H1 (cell line): ENCODE results near the gene BCL2. TPM values are rescaled to one million over a fixed set of nuclear protein-coding genes. Genes with fewer than 3 reads are reported as not detected.

ENCODE experiments used
- CTCF ChIA-PET: fragments of 300-600 bp; sonication (Branson Sonifier 250); formaldehyde crosslinking; loops from one replicate; lab custom pipeline; 2021; ENCODE audit not compliant: partially characterized antibody; lab: Charles Lee
- POLR2A ChIA-PET: fragments of 300-600 bp; sonication (Branson Sonifier 250); formaldehyde crosslinking; loops from one replicate; lab custom pipeline; 2021; ENCODE audit warnings: inconsistent platforms; ENCODE audit not compliant: partially characterized antibody; lab: Charles Lee
- DNase-seq, 2 experiments: peaks; one replicate each; pipeline versions ENCODE4 v3.0.0 to v3.0.0-alpha.2; 2010 to 2022; ENCODE audit warnings: low spot score in 2 of 2, low read depth in 1 of 2, mixed read lengths in 1 of 2
- FAIRE-seq: peaks from 2 replicates; lab custom pipeline; 2011; peaks lifted over from hg19 to GRCh38; lab: Jason Lieb, UNC
- H2AFZ ChIP-seq: 2 replicates; pipeline ENCODE4 v1.8.1; 2012; ENCODE audit warnings: low read length, inconsistent platforms
- H2AK5ac ChIP-seq: 2 replicates; pipeline ENCODE4 v1.6.1; 2013; ENCODE audit warnings: low read depth, low read length
- H2BK120ac ChIP-seq: replicated peaks from 2 replicates; pipeline ENCODE3; 2013; ENCODE audit warnings: low read depth, low read length, inconsistent platforms
- H2BK12ac ChIP-seq: 2 replicates; pipeline ENCODE4 v1.6.1; 2013; ENCODE audit warnings: low read depth, low read length
- H2BK15ac ChIP-seq: 2 replicates; pipeline ENCODE4 v1.6.1; 2013; ENCODE audit warnings: low read length
- H2BK20ac ChIP-seq: 2 replicates; pipeline ENCODE4 v1.6.1; 2013; ENCODE audit warnings: low read length
- H2BK5ac ChIP-seq: 2 replicates; pipeline ENCODE4 v1.6.1; 2013; ENCODE audit warnings: low read depth, low read length
- H3K14ac ChIP-seq: 2 replicates; pipeline ENCODE4 v1.6.1; 2013; ENCODE audit warnings: inconsistent platforms; ENCODE audit not compliant: insufficient read length
- H3K18ac ChIP-seq: 2 replicates; pipeline ENCODE4 v1.6.1; 2013; ENCODE audit warnings: low read length; ENCODE audit errors: extremely low read depth
- H3K23ac ChIP-seq: 2 replicates; pipeline ENCODE4 v1.6.1; 2013; ENCODE audit warnings: inconsistent platforms; ENCODE audit not compliant: insufficient read length
- H3K23me2 ChIP-seq: 2 replicates; pipeline ENCODE4 v1.6.1; 2013; ENCODE audit warnings: low read depth, low read length
- H3K27ac ChIP-seq: 2 replicates; pipeline ENCODE4 v1.6.1; 2011; ENCODE audit warnings: low read depth, low read length, inconsistent platforms
- H3K27me3 ChIP-seq, 4 experiments: replicated peaks in 1 of 4; 1 replicate in 1 of 4; 2 replicates in 3 of 4; pipeline versions ENCODE4 v1.6.1 to v1.8.1; 2011 to 2013; ENCODE audit warnings: low read length in 3 of 4, mild to moderate bottlenecking in 3 of 4, inconsistent platforms in 2 of 4, mixed read lengths in 2 of 4, moderate library complexity in 1 of 4; ENCODE audit not compliant: control insufficient read depth in 3 of 4, insufficient read depth in 3 of 4; ENCODE audit errors: extremely low read depth in 1 of 4
- H3K36me3 ChIP-seq, 4 experiments: 2 replicates each; pipeline versions ENCODE4 v1.6.1 to v1.8.1; 2011 to 2013; ENCODE audit warnings: mild to moderate bottlenecking in 4 of 4, low read length in 3 of 4, moderate library complexity in 2 of 4, control low read depth in 1 of 4, inconsistent platforms in 1 of 4; ENCODE audit not compliant: insufficient read depth in 4 of 4, control insufficient read depth in 2 of 4
- H3K4ac ChIP-seq: replicated peaks from 2 replicates; pipeline ENCODE3; 2013; ENCODE audit warnings: low read length, low read depth, mixed read lengths, inconsistent platforms; ENCODE audit not compliant: insufficient read length
- H3K4me1 ChIP-seq, 4 experiments: replicated peaks in 1 of 4; 1 replicate in 1 of 4; 2 replicates in 3 of 4; pipeline versions ENCODE4 v1.6.1 to v1.8.1; 2011 to 2013; ENCODE audit warnings: low read length in 3 of 4, inconsistent platforms in 2 of 4, mixed read lengths in 1 of 4; ENCODE audit not compliant: insufficient read depth in 4 of 4, control insufficient read depth in 3 of 4
- H3K4me2 ChIP-seq, 2 experiments: 2 replicates each; pipeline versions ENCODE4 v1.6.1 to v1.8.1; 2011 to 2013; ENCODE audit warnings: low read depth in 2 of 2, low read length in 2 of 2, control low read depth in 1 of 2, inconsistent platforms in 1 of 2, mild to moderate bottlenecking in 1 of 2; ENCODE audit not compliant: insufficient read depth in 1 of 2
- H3K4me3 ChIP-seq, 4 experiments: fragments of 200-600, 300-600 bp in 1 of 4; sonication (generic), shearing (Covaris generic), sonication (Bioruptor Twin) in 1 of 4; 2 replicates each; pipeline versions ENCODE4 v1.5.1 to v1.8.1; 2011 to 2016; ENCODE audit warnings: low read length in 4 of 4, low read depth in 3 of 4, control low read depth in 2 of 4, inconsistent platforms in 2 of 4, mild to moderate bottlenecking in 2 of 4, mixed read lengths in 1 of 4, moderate library complexity in 1 of 4; ENCODE audit not compliant: insufficient read depth in 2 of 4; ENCODE audit errors: extremely low read depth in 1 of 4
- H3K56ac ChIP-seq: replicated peaks from 2 replicates; pipeline ENCODE3; 2013; ENCODE audit warnings: low read depth, mild to moderate bottlenecking, mixed read lengths, low read length, inconsistent platforms; ENCODE audit not compliant: insufficient read length
- H3K79me1 ChIP-seq: 2 replicates; pipeline ENCODE4 v1.6.1; 2013; ENCODE audit warnings: low read depth, low read length, control low read depth
- H3K79me2 ChIP-seq, 2 experiments: 2 replicates each; pipeline versions ENCODE4 v1.6.1 to v1.8.1; 2012 to 2013; ENCODE audit warnings: low read length in 2 of 2, mild to moderate bottlenecking in 2 of 2, inconsistent platforms in 1 of 2; ENCODE audit not compliant: insufficient read depth in 2 of 2, control insufficient read depth in 1 of 2
- H3K9ac ChIP-seq, 4 experiments: replicated peaks in 1 of 4; 1 replicate in 1 of 4; 2 replicates in 3 of 4; pipeline versions ENCODE4 v1.6.1 to v1.8.1; 2011 to 2013; ENCODE audit warnings: low read depth in 3 of 4, low read length in 3 of 4, control low read depth in 2 of 4, mild to moderate bottlenecking in 2 of 4, moderate library complexity in 2 of 4, inconsistent platforms in 1 of 4; ENCODE audit errors: extremely low read depth in 1 of 4
- H3K9me3 ChIP-seq, 2 experiments: 2 replicates each; pipeline versions ENCODE4 v1.6.1 to v1.8.1; 2012 to 2013; ENCODE audit warnings: mild to moderate bottlenecking in 2 of 2, moderate library complexity in 2 of 2, control low read depth in 1 of 2, inconsistent platforms in 1 of 2, low read depth in 1 of 2, low read length in 1 of 2, mixed read lengths in 1 of 2; ENCODE audit not compliant: insufficient read depth in 2 of 2
- H4K20me1 ChIP-seq, 2 experiments: replicated peaks in 1 of 2; 2 replicates each; pipeline versions ENCODE3 to v1.8.1; 2011 to 2013; ENCODE audit warnings: inconsistent platforms in 2 of 2, low read length in 2 of 2, mild to moderate bottlenecking in 1 of 2; ENCODE audit not compliant: insufficient read depth in 2 of 2, control insufficient read depth in 1 of 2
- H4K5ac ChIP-seq: 2 replicates; pipeline ENCODE4 v1.6.1; 2013; ENCODE audit warnings: low read length, low read depth, mixed read lengths, inconsistent platforms; ENCODE audit not compliant: insufficient read length
- H4K8ac ChIP-seq: 2 replicates; pipeline ENCODE4 v1.8.0; 2013; ENCODE audit warnings: mild to moderate bottlenecking, moderate library complexity, low read length, inconsistent platforms; ENCODE audit not compliant: insufficient read depth; ENCODE audit errors: extremely low read depth
- H4K91ac ChIP-seq: replicated peaks from 2 replicates; pipeline ENCODE3; 2013; ENCODE audit warnings: low read length, mixed read lengths, inconsistent platforms; ENCODE audit not compliant: insufficient read length
- BACH1 ChIP-seq: IDR thresholded peaks from 2 replicates; pipeline ENCODE4 v1.6.1; 2012; ENCODE audit warnings: low read length, improper control_type of control experiment
- CREB1 ChIP-seq: IDR thresholded peaks from 2 replicates; pipeline ENCODE4 v1.6.1; 2012; ENCODE audit warnings: inconsistent platforms
- CTBP2 ChIP-seq: IDR thresholded peaks from 2 replicates; pipeline ENCODE4 v1.7.0; 2011; ENCODE audit warnings: borderline replicate concordance, mild to moderate bottlenecking, moderate library complexity, mixed read lengths, low read length; ENCODE audit not compliant: insufficient read depth, insufficient read length
- FOSL1 ChIP-seq: IDR thresholded peaks from 2 replicates; pipeline ENCODE4 v1.6.1; 2011; ENCODE audit warnings: mild to moderate bottlenecking, low read depth, low read length, moderate library complexity; ENCODE audit not compliant: insufficient read depth
- HDAC2 ChIP-seq, 2 experiments: fragments of 300-600 bp in 1 of 2; sonication (generic) in 1 of 2; IDR thresholded peaks; 2 replicates each; pipeline ENCODE4 v1.6.1; 2011 to 2012; ENCODE audit warnings: low read depth in 2 of 2, low read length in 2 of 2, mild to moderate bottlenecking in 2 of 2, moderate library complexity in 2 of 2, borderline replicate concordance in 1 of 2, inconsistent platforms in 1 of 2
- KDM1A ChIP-seq: fragments of 200-600, 300-600 bp; sonication (generic); IDR thresholded peaks from 2 replicates; pipeline ENCODE4 v1.7.1; 2016; ENCODE audit warnings: mild to moderate bottlenecking, low read length, borderline replicate concordance
- POU5F1 ChIP-seq: IDR thresholded peaks from 2 replicates; pipeline ENCODE4 v1.6.1; 2011; ENCODE audit warnings: low read depth, mild to moderate bottlenecking, low read length, moderate library complexity
- SAP30 ChIP-seq: fragments of 300-600 bp; sonication (generic); IDR thresholded peaks from 2 replicates; pipeline ENCODE4 v1.7.1; 2012; ENCODE audit warnings: low read length, moderate library complexity, mild to moderate bottlenecking, inconsistent platforms; ENCODE audit not compliant: insufficient read depth, insufficient replicate concordance
- SIRT6 ChIP-seq: IDR thresholded peaks from one replicate; pipeline ENCODE4 v1.7.1; 2012; ENCODE audit warnings: low read length, inconsistent platforms
- TAF7 ChIP-seq: optimal IDR thresholded peaks from 2 replicates; pipeline ENCODE3; 2011; ENCODE audit warnings: low read depth, mild to moderate bottlenecking, inconsistent platforms, low read length, moderate library complexity, borderline replicate concordance
- WGBS, 2 experiments: shearing (Covaris generic) in 1 of 2; methylation state at CpG; one replicate each; pipeline versions ENCODE4 v1.1.6 to v1.1.7; 2013 to 2015; ENCODE audit warnings: low lambda C conversion rate in 2 of 2, mixed read lengths in 2 of 2, inconsistent platforms in 1 of 2, low coverage in 1 of 2, missing lambda C conversion rate in 1 of 2; ENCODE audit not compliant: insufficient replicate concordance in 2 of 2, insufficient coverage in 1 of 2, insufficient read length in 1 of 2; ENCODE audit errors: extremely low coverage in 1 of 2, missing lambda C conversion rate in 1 of 2; 5-methylcytosine and 5-hydroxymethylcytosine counted together
- polyA plus RNA-seq, 7 experiments: library from polyadenylated mRNA; depleted of rRNA in 3 of 7; stranded (reverse) in 5 of 7; unstranded in 2 of 7; fragments of >200 nt in 5 of 7; fragments of 200-250 nt in 2 of 7; gene quantifications; 1 replicate in 5 of 7; 2 replicates in 1 of 7; 4 replicates in 1 of 7; pipeline versions ENCODE4 v1.2.1 to v1.2.3, GENCODE V29; 2011 to 2013; ENCODE audit warnings: missing spikeins in 2 of 7, mixed read lengths in 2 of 7
- total RNA-seq: library from RNA; stranded (reverse); fragmentation: NEBNext Ultra II Directional; extraction: Animal tissue kit (Norgen Biotek cat#: 25700); gene quantifications from 2 replicates; pipeline ENCODE4 v1.2.1, GENCODE V29; 2021
- TF ChIP-seq, protein P1 (sequence below): IDR thresholded peaks from 2 replicates; pipeline ENCODE4 v1.6.1; 2011; ENCODE audit warnings: low read length, improper control_type of control experiment

Gene BCL2
- total and polyA plus RNA-seq, 2 of the 8 experiments (the other 6 are each of a cell fraction or from before 2014, with no cell fraction given) = 0.59 to 4.5 TPM

DNA sequence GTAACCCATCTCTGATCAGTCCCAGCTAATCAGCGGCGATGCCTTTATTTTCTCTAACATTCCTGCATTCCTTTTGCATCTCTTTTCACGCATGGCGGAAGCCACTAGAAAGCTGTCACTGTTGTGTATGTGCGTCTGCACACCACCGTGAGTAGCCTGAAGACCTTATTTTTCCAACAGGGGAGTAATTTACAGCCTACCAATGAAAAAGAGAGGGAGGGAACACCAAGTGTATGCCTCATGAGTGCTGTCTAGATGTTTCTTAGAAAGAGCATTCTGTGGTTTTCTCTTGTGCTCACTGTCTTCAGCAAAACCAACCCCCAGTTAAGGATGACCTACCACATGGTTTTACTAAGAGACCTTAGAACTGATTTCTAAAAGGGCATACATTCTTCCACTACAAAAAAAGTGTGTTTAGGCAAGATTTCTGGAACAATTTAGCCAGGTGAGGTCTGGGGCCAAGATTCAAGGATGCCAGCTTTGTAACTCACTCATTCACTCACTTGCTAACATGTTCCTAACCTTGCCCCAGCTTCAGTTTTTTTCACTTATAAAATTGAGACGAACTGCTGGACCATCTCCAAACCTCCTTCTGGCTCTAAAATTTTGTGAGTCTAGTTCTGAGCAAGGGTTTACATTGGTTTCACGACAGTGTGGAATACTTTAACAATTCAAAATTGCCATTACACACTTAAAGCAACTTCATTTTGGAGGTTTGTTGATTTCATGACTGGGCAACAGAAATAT is 51.4 kb downstream of the BCL2 start:
- H3K4me1 ChIP-seq = peaks cover 0 to 6% (median 0%) of the 10 kb centered on the region in 4 experiments; a peak in 1 of 7 replicates
- no peak overlapping the region for H2BK12ac ChIP-seq
- DNase-seq = no peak
- H3K27ac ChIP-seq = no peak overlapping the region
- no peaks in the 10 kb centered on the region for H3K27me3 ChIP-seq
- H3K4ac ChIP-seq = no peak overlapping the region
- H3K14ac ChIP-seq = no peak overlapping the region
- H3K23ac ChIP-seq = no peak overlapping the region
- H3K9ac ChIP-seq = no peak overlapping the region
- no peaks in the 10 kb centered on the region for H3K23me2 ChIP-seq
- H3K36me3 ChIP-seq = no peaks in the 10 kb centered on the region
- no peak overlapping the region for H2BK5ac ChIP-seq
- no peaks in the 10 kb centered on the region for H3K9me3 ChIP-seq
- H3K18ac ChIP-seq = no peak overlapping the region
- H4K5ac ChIP-seq = no peak overlapping the region
- no peak overlapping the region for H4K8ac ChIP-seq
- ChIA-PET CTCF (interaction anchor here (1.0 to 2.9 kb wide), 2 partner anchors 12 to 310 kb away, joined by 4 to 8 read pairs; no protein-coding TSS in a partner anchor), POLR2A (no interaction called here)
- no peaks in the 10 kb centered on the region for H3K79me1 ChIP-seq
- no peak overlapping the region for H2BK20ac ChIP-seq
- 85% methylated on average over 8 of the region's 8 CpGs; no CpG with 5 or more reads in 1 of the 2 experiments for WGBS, 2 experiments
- H3K79me2 ChIP-seq = no peaks in the 10 kb centered on the region
- H2BK15ac ChIP-seq = no peak overlapping the region
- H2BK120ac ChIP-seq = no peak overlapping the region
- no peak overlapping the region for H3K4me2 ChIP-seq
- H3K56ac ChIP-seq = no peak overlapping the region
- no peak overlapping the region; the same call in 1 of the 2 replicates for H2AFZ ChIP-seq
- H2AK5ac ChIP-seq = no peak overlapping the region
- FAIRE-seq = no peak
- no peak overlapping the region for H3K4me3 ChIP-seq
- no peak overlapping the region for H4K91ac ChIP-seq
- H4K20me1 ChIP-seq = no peaks in the 10 kb centered on the region
- TF ChIP-seq BACH1 (no peak), FOSL1 (no peak), POU5F1 (no peak), KDM1A (no peak), SAP30 (no peak), CREB1 (no peak), SIRT6 (no peak), CTBP2 (no peak), TAF7 (no peak), HDAC2 (IDR thresholded peaks at IDR 0.05; ENCODE audit: borderline replicate concordance in 1 of 2, low read depth in 2 of 2, low read length in 2 of 2) (no peak)
- TF ChIP-seq, protein P1, sequence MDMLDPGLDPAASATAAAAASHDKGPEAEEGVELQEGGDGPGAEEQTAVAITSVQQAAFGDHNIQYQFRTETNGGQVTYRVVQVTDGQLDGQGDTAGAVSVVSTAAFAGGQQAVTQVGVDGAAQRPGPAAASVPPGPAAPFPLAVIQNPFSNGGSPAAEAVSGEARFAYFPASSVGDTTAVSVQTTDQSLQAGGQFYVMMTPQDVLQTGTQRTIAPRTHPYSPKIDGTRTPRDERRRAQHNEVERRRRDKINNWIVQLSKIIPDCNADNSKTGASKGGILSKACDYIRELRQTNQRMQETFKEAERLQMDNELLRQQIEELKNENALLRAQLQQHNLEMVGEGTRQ = no peak
